Esophagus squamous epithelium (tissue), 4 donors: ENCODE measurements around the gene NPTX1.

Experiments used
- CTCF ChIP-seq, 6 experiments: fragments of 450-650 bp in 4 of 6; fragments of 200-600 bp in 2 of 6; sonication (generic) in 2 of 6; IDR thresholded peaks; one replicate each; pipeline ENCODE4 v1.5.1; 2016 to 2019; ENCODE audit warnings: antibody characterized with exemption in 6 of 6, mild to moderate bottlenecking in 4 of 6, moderate library complexity in 4 of 6
- POLR2A ChIP-seq, 4 donors: fragments of 450-650 bp; IDR thresholded peaks; one replicate each; pipeline ENCODE4 v1.6.1; 2017; ENCODE audit warnings: antibody characterized with exemption in 4 of 4, mild to moderate bottlenecking in 4 of 4, moderate library complexity in 3 of 4

DNA sequence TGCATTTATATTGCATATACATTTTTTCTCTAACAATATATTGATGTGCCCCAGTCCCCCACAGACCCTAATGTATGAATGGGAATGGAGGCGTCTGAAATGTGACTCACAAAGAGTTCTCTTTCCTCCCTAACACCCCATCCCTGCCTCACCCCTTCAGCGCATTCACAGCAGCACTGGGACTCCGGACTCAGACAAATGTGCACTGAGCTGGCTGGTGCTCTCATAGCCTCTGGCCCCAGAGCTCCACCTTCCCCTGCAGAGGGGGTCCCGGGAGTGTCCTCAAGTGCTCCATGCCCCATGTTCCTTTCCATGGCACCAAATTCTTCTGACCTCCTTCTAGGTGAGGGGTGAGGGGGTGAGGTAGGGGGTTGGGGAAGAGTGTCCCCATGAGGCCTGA is 20.6 kb downstream of the NPTX1 start:
- TF ChIP-seq CTCF (IDR thresholded peaks at IDR 0.05) (no peak), POLR2A (IDR thresholded peaks at IDR 0.05) (no peak)
